HG03108 (cell line): ENCODE data around the gene KCNAB1.
"Not testable (repeated sequence)": the region's sequence is repeated elsewhere in the genome, so short reads cannot be mapped to it uniquely, and the experiment has no call there.

Source experiments
- ATAC-seq: cut with Tn5 transposase; IDR thresholded peaks from one replicate; pipeline ENCODE4 v1.9.1; 2021; ENCODE audit warnings: moderate library complexity; ENCODE audit not compliant: unreplicated experiment

The KCNAB1 gene

DNA sequence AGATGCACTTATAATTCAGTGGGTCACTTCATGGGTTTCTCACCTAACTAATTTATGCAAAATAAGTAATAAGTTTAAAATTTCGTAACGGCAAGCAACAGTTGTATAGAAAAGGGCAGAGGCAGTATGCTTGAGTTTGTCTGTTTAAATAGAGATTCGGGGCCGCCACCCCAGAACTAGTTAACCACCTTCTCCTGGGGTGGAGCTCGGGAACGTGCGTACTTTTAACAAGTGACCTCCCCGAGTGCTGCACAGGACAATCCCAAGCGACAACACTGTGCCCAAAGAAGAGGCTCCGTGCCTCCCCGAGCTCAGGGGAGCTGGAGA, 434.1 kb downstream of the KCNAB1 start:
- no peak for ATAC-seq

GRCh38 chr3:156554842-156555687, 434.7 kb downstream of the KCNAB1 start, which contains the start of gene SSR3:
Gene SSR3, minus strand, starts transcription at chr3:156555117. Its CDS starts 28 bp downstream, at chr3:156555089.
- peak; percentile 99 for ATAC-seq

DNA sequence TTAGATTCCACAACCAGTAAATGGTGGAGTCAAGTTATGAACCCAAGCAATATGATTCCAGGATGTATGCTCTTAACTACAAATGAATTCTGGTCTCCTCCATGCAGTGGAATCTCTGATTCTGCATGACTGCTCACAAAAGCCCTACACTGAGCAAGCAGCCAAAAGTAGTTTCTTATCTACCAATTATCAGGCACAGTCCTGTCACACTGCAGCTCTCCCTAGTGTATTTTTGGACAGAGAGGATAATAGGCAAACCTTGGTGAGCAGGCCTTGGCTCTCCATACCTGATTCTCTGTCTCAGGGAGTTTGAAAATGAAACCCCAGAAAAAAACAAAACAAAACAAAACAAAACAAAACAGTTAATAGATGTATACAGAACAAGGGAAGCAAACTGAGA, 438.0 kb downstream of the KCNAB1 start:
- no peak for ATAC-seq

GRCh38 chr3:156559321-156559720, 438.9 kb downstream of the KCNAB1 start:
- no peak for ATAC-seq

DNA sequence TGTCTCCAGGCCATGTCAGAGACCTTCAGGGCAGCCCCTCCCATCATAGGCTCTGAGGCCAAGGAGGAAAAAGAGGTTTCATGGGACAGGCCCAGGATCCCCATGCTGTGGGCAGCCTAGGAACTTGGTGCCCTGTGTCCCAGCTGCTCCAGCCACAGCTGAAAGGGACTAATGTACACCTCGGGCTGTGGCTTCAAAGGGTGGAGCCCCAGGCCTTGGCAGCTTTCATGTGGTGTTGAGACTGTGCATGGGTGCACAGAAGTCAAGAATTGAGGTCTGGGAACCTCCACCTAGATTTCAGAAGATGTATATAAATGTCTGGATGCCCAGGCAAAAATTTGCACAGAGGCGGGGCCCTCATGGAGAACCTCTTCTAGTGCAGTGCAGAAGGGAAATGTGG, 441.2 kb downstream of the KCNAB1 start:
- no peak for ATAC-seq

GRCh38 chr3:156562486-156562885, 442.1 kb downstream of the KCNAB1 start:
- not testable (repeated sequence) for ATAC-seq

DNA sequence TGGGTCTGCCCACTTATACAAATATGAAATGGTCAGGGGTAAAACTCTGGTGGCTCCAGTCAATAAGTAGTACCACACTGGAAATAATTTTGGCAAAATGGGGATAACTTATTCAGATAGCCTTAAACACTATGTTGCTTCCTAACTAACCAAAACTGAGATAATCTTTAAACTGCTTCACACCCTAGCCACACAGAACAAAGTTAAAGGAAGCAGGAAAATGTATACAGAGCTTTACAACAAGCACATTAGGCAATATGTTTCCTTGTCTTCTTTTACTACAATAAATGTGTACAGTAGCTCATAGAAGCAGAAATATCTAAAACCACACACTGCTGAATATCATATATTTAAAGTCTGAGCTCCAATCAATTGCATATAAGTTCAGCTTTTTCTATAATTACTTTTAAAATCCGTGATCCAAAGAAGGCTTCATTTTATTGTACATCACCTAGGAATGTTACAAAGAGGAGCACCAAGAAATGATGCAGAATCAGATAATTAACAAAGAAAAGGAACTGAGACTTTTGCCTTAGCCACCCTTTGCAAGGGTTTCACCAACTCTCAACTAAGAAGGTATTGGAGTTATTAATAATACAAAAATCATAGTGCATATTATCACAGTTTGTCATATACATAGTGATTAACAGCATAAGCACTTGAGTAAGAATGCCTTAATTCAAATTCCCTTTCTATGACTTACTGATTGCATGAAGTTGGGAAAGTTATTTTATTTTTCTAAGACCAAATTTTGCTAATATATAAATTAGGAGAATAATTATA, 443.7 kb downstream of the KCNAB1 start:
- no peak for ATAC-seq

- not testable (repeated sequence) for ATAC-seq
Measured at GRCh38 chr3:156569016-156569415, 448.6 kb downstream of the KCNAB1 start.

DNA sequence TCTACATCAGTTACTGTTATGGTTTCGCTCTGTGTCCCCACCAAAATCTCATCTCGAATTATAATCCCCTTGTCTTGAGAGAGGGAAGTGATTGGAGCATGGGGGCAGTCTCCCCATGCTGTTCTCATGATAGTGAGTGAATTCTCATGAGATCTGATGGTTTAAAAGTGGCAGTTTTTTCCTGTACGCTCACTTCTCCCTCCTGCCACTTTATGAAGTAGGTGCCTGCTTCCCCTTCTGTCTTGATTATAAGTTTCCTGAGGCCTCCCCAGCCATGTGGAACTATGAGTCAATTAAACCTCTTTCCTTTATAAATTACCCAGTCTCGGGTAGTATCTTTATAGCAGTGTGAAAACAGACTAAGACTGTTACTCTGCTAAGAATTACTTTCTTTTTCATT, 449.5 kb downstream of the KCNAB1 start:
- not testable (repeated sequence) for ATAC-seq

DNA sequence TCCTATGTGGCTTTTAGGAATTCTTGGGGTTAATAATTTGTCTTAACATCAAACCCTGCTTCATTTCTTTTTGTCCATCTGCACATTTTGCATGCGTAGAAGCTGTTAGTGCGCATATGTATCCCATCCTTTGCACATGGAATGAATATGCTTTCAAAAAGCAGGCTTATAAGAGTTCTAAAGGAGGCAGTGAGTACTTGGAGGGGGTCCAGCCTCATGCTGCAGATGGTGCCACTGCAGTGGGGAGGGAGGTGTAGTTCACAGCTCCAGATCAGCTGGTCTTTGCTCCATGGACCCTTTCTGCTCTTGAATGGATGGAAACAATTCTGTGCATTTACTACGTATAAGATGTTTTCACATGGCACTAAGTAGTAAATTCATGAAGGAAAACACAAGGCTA, 455.3 kb downstream of the KCNAB1 start:
- no peak for ATAC-seq

DNA sequence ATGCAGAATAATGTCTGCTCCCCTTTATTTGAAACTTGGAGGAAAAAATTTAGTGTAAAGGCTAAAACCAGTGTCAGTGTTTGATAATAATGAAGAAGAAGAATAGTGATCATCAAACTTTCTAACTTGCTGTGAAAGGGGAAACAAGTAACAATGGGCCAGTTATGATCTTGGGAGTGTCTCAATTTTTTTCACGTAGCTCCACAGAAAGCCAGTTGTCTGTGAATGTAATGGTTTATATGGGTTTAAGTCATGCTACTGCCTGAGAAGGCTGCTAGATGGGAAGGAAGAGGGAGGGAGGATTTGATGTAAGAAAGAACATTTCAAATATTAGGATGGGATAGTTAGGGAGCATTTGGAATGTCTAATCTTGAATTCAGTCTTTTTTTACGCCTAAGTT, 455.7 kb downstream of the KCNAB1 start:
- ATAC-seq = no peak

DNA sequence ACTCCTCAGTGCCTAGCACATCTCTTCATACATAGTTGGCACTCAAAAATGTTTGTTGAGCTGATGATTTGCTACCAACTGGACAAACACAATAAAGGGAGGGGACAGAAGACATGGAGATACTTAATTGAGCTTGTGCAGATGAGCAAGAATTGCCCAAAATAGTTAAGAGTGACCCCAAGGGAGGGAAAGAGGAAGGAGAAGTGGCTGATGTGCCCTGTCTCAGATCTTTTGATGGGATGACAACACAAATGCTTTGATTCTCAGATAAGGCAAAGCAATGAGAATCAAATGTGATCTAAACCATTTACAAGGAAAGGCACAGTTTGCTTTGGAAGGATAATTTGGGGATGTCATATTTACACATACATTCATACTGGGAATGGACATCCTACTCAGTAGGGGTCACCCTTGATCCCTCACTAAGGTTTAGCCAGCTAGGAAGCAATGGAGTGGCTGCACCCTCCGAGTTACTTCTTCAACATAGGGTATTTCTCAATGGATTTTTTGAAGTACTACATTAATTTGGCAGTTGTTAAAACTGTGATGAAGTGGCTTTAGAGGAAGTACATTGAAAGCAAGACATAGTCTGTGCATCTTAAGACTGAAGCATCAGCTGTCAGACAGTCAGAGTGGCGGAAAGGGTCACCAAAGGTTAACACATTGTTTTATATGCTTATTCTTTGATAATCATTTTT, 456.4 kb downstream of the KCNAB1 start:
- no peak for ATAC-seq

- ATAC-seq = no peak
Measured at GRCh38 chr3:156577736-156578135, 457.4 kb downstream of the KCNAB1 start.

GRCh38 chr3:156579427-156579851, 459.1 kb downstream of the KCNAB1 start:
- no peak for ATAC-seq

- ATAC-seq = no peak
Measured at GRCh38 chr3:156581033-156581432, 460.7 kb downstream of the KCNAB1 start.

DNA sequence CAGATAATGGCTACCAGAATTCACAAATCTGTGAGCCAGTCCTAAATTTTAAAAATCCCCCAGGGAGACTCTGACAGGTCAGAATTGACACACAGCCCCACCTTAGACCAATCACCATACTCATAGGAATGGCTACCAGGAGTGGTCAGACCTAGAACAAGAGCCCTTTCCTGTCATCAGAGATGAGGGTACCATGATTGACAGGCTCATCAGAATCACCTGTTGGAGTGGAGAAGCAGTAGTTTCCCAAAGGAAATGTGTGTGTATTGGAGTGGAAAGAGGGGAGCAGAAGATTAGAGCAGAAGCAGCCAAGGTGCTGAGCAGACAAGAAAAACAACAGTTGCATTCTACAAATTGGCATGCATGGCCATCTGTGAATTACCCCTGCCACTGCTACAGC, 461.6 kb downstream of the KCNAB1 start:
- ATAC-seq = no peak

DNA sequence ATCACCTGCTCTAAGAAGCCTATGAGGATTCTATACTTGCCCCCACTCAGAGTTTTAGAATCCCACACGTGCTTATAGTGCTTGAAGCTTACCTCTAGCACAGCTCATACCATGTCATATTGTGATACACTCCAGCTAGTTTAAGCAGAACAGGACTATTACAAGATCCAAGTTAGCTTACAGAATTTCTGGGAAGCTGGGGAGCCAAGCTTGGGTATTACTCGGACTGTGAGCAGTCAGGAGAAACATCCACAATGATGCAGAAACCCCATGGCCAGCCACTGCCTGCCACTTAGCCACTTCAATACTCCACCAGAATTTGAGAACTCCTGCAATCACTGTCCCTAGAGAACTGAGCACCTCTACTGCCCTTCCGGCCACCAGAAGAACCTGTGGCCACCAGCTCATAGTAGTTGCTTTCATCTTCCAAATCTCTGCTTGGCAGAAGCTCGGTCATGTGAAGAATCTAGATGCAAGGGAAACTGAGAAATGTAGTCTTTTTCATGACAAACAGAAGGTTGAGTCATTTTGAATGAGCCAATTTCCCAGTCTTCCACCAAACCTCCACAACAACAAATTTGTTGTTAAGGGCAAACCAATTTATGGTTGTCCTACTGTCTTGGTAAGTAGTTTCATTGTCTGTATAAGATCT, 462.3 kb downstream of the KCNAB1 start:
- no peak for ATAC-seq

DNA sequence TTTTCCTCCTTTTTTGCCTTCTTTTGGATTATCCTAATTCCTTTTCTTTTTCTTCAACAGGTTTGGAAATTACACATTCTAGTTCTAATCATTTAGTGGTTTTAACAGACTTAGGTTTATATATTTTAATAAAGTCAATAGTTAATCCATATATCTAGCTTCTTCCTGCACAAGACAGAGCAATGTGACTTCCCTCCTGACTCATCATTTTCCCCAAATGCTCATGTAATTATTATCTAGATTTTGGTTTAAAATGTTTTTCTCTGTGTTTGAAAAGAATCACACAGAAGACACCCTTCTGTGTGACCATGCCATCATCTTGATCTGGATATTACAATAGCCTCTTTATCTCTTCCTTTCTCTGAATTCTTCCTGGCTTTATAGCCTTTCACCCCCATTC, 463.1 kb downstream of the KCNAB1 start:
- ATAC-seq = no peak

DNA sequence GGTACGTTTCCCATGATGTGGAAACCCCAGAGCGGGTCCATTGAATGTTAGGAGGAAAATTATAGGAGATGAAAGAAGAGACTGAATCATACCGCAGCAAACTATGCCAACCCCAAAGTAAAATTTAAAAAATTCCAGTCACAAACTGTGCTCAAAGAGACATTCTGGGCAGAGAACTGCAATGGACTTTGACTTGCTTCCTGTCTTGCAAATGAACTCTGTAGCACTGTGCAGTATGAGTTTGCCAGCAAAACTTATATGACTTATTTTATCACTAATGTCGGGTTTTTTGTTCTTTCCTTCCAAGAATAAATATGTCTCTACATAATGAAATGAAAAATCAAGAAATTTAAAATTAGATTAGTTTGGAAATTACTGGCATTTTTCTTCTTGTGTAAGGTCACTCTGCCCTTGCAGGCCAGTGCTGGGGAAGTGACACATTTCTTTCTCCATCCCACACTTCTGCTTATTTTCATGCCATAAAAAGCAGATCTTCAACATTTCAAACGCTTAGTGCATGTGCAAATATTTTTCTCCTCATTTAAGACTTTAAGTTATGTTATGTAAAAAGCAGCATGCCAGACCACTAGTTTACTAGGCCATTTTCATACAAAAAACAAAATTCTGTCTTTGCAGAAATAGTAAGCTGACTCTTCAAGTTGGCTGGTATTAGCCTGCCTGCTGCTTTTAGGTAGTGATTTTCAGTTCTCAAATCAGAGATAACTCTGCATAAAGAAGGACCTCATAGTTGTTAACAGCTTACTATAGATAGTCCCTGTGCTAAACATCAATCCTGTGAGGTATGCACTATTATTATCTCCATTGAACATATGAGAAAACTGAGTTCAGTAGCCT, 466.8 kb downstream of the KCNAB1 start:
- peak; percentile 42 for ATAC-seq

GRCh38 chr3:156587760-156588069, 467.3 kb downstream of the KCNAB1 start:
- peak; percentile 18 for ATAC-seq
